Panc1 (cell line): ENCODE measurements around the gene USP31.

ENCODE experiments used
- POLR2AphosphoS5 ChIP-seq: IDR thresholded peaks from 2 replicates; pipeline ENCODE4 v1.6.1; 2012; ENCODE audit warnings: mild to moderate bottlenecking, low read depth, low read length, moderate library complexity
- REST ChIP-seq, 2 experiments: IDR thresholded peaks; 2 replicates each; pipeline ENCODE4 v1.6.1; 2011 to 2012; ENCODE audit warnings: low read depth in 2 of 2, control low read depth in 1 of 2, low read length in 1 of 2, mild to moderate bottlenecking in 1 of 2, moderate library complexity in 1 of 2; ENCODE audit not compliant: insufficient read depth in 1 of 2
- TCF7L2 ChIP-seq: IDR thresholded peaks from 2 replicates; pipeline ENCODE4 v1.6.1; 2011; ENCODE audit warnings: mild to moderate bottlenecking, low read depth, low read length, inconsistent platforms
- TF ChIP-seq, protein P1 (sequence below): fragments of 450-650 bp; IDR thresholded peaks from 2 replicates; pipeline ENCODE4 v1.5.1; 2017; ENCODE audit warnings: mild to moderate bottlenecking

GRCh38 chr16:23035240-23035639, 114.0 kb downstream of the USP31 start:
- TF ChIP-seq TCF7L2 = no peak
- no peak for TF ChIP-seq REST (IDR thresholded peaks at IDR 0.05; ENCODE audit: insufficient read depth in 1 of 2, low read depth in 2 of 2, low read length in 1 of 2)
- TF ChIP-seq, protein P1, sequence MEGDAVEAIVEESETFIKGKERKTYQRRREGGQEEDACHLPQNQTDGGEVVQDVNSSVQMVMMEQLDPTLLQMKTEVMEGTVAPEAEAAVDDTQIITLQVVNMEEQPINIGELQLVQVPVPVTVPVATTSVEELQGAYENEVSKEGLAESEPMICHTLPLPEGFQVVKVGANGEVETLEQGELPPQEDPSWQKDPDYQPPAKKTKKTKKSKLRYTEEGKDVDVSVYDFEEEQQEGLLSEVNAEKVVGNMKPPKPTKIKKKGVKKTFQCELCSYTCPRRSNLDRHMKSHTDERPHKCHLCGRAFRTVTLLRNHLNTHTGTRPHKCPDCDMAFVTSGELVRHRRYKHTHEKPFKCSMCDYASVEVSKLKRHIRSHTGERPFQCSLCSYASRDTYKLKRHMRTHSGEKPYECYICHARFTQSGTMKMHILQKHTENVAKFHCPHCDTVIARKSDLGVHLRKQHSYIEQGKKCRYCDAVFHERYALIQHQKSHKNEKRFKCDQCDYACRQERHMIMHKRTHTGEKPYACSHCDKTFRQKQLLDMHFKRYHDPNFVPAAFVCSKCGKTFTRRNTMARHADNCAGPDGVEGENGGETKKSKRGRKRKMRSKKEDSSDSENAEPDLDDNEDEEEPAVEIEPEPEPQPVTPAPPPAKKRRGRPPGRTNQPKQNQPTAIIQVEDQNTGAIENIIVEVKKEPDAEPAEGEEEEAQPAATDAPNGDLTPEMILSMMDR = no peak
- no peak for TF ChIP-seq POLR2AphosphoS5
